H1 (cell line): ENCODE results near the gene ASTN2. TPM values are rescaled to one million over a fixed set of nuclear protein-coding genes. Genes with fewer than 3 reads are reported as not detected.

Experiments
- CTCF ChIA-PET: fragments of 300-600 bp; sonication (Branson Sonifier 250); formaldehyde crosslinking; loops from one replicate; lab custom pipeline; 2021; ENCODE audit not compliant: partially characterized antibody; lab: Charles Lee
- POLR2A ChIA-PET: fragments of 300-600 bp; sonication (Branson Sonifier 250); formaldehyde crosslinking; loops from one replicate; lab custom pipeline; 2021; ENCODE audit warnings: inconsistent platforms; ENCODE audit not compliant: partially characterized antibody; lab: Charles Lee
- DNase-seq, 2 experiments: peaks; one replicate each; pipeline versions ENCODE4 v3.0.0 to v3.0.0-alpha.2; 2010 to 2022; ENCODE audit warnings: low spot score in 2 of 2, low read depth in 1 of 2, mixed read lengths in 1 of 2
- FAIRE-seq: peaks from 2 replicates; lab custom pipeline; 2011; peaks lifted over from hg19 to GRCh38; lab: Jason Lieb, UNC
- H2AFZ ChIP-seq: 2 replicates; pipeline ENCODE4 v1.8.1; 2012; ENCODE audit warnings: low read length, inconsistent platforms
- H2AK5ac ChIP-seq: 2 replicates; pipeline ENCODE4 v1.6.1; 2013; ENCODE audit warnings: low read depth, low read length
- H2BK120ac ChIP-seq: replicated peaks from 2 replicates; pipeline ENCODE3; 2013; ENCODE audit warnings: low read depth, low read length, inconsistent platforms
- H2BK12ac ChIP-seq: 2 replicates; pipeline ENCODE4 v1.6.1; 2013; ENCODE audit warnings: low read depth, low read length
- H2BK15ac ChIP-seq: 2 replicates; pipeline ENCODE4 v1.6.1; 2013; ENCODE audit warnings: low read length
- H2BK20ac ChIP-seq: 2 replicates; pipeline ENCODE4 v1.6.1; 2013; ENCODE audit warnings: low read length
- H2BK5ac ChIP-seq: 2 replicates; pipeline ENCODE4 v1.6.1; 2013; ENCODE audit warnings: low read depth, low read length
- H3K14ac ChIP-seq: 2 replicates; pipeline ENCODE4 v1.6.1; 2013; ENCODE audit warnings: inconsistent platforms; ENCODE audit not compliant: insufficient read length
- H3K18ac ChIP-seq: 2 replicates; pipeline ENCODE4 v1.6.1; 2013; ENCODE audit warnings: low read length; ENCODE audit errors: extremely low read depth
- H3K23ac ChIP-seq: 2 replicates; pipeline ENCODE4 v1.6.1; 2013; ENCODE audit warnings: inconsistent platforms; ENCODE audit not compliant: insufficient read length
- H3K23me2 ChIP-seq: 2 replicates; pipeline ENCODE4 v1.6.1; 2013; ENCODE audit warnings: low read depth, low read length
- H3K27ac ChIP-seq: 2 replicates; pipeline ENCODE4 v1.6.1; 2011; ENCODE audit warnings: low read depth, low read length, inconsistent platforms
- H3K27me3 ChIP-seq, 4 experiments: replicated peaks in 1 of 4; 1 replicate in 1 of 4; 2 replicates in 3 of 4; pipeline versions ENCODE4 v1.6.1 to v1.8.1; 2011 to 2013; ENCODE audit warnings: low read length in 3 of 4, mild to moderate bottlenecking in 3 of 4, inconsistent platforms in 2 of 4, mixed read lengths in 2 of 4, moderate library complexity in 1 of 4; ENCODE audit not compliant: control insufficient read depth in 3 of 4, insufficient read depth in 3 of 4; ENCODE audit errors: extremely low read depth in 1 of 4
- H3K36me3 ChIP-seq, 4 experiments: 2 replicates each; pipeline versions ENCODE4 v1.6.1 to v1.8.1; 2011 to 2013; ENCODE audit warnings: mild to moderate bottlenecking in 4 of 4, low read length in 3 of 4, moderate library complexity in 2 of 4, control low read depth in 1 of 4, inconsistent platforms in 1 of 4; ENCODE audit not compliant: insufficient read depth in 4 of 4, control insufficient read depth in 2 of 4
- H3K4ac ChIP-seq: replicated peaks from 2 replicates; pipeline ENCODE3; 2013; ENCODE audit warnings: low read length, low read depth, mixed read lengths, inconsistent platforms; ENCODE audit not compliant: insufficient read length
- H3K4me1 ChIP-seq, 4 experiments: replicated peaks in 1 of 4; 1 replicate in 1 of 4; 2 replicates in 3 of 4; pipeline versions ENCODE4 v1.6.1 to v1.8.1; 2011 to 2013; ENCODE audit warnings: low read length in 3 of 4, inconsistent platforms in 2 of 4, mixed read lengths in 1 of 4; ENCODE audit not compliant: insufficient read depth in 4 of 4, control insufficient read depth in 3 of 4
- H3K4me2 ChIP-seq, 2 experiments: 2 replicates each; pipeline versions ENCODE4 v1.6.1 to v1.8.1; 2011 to 2013; ENCODE audit warnings: low read depth in 2 of 2, low read length in 2 of 2, control low read depth in 1 of 2, inconsistent platforms in 1 of 2, mild to moderate bottlenecking in 1 of 2; ENCODE audit not compliant: insufficient read depth in 1 of 2
- H3K4me3 ChIP-seq, 4 experiments: fragments of 200-600, 300-600 bp in 1 of 4; sonication (generic), shearing (Covaris generic), sonication (Bioruptor Twin) in 1 of 4; 2 replicates each; pipeline versions ENCODE4 v1.5.1 to v1.8.1; 2011 to 2016; ENCODE audit warnings: low read length in 4 of 4, low read depth in 3 of 4, control low read depth in 2 of 4, inconsistent platforms in 2 of 4, mild to moderate bottlenecking in 2 of 4, mixed read lengths in 1 of 4, moderate library complexity in 1 of 4; ENCODE audit not compliant: insufficient read depth in 2 of 4; ENCODE audit errors: extremely low read depth in 1 of 4
- H3K56ac ChIP-seq: replicated peaks from 2 replicates; pipeline ENCODE3; 2013; ENCODE audit warnings: low read depth, mild to moderate bottlenecking, mixed read lengths, low read length, inconsistent platforms; ENCODE audit not compliant: insufficient read length
- H3K79me1 ChIP-seq: 2 replicates; pipeline ENCODE4 v1.6.1; 2013; ENCODE audit warnings: low read depth, low read length, control low read depth
- H3K79me2 ChIP-seq, 2 experiments: 2 replicates each; pipeline versions ENCODE4 v1.6.1 to v1.8.1; 2012 to 2013; ENCODE audit warnings: low read length in 2 of 2, mild to moderate bottlenecking in 2 of 2, inconsistent platforms in 1 of 2; ENCODE audit not compliant: insufficient read depth in 2 of 2, control insufficient read depth in 1 of 2
- H3K9ac ChIP-seq, 4 experiments: replicated peaks in 1 of 4; 1 replicate in 1 of 4; 2 replicates in 3 of 4; pipeline versions ENCODE4 v1.6.1 to v1.8.1; 2011 to 2013; ENCODE audit warnings: low read depth in 3 of 4, low read length in 3 of 4, control low read depth in 2 of 4, mild to moderate bottlenecking in 2 of 4, moderate library complexity in 2 of 4, inconsistent platforms in 1 of 4; ENCODE audit errors: extremely low read depth in 1 of 4
- H3K9me3 ChIP-seq, 2 experiments: 2 replicates each; pipeline versions ENCODE4 v1.6.1 to v1.8.1; 2012 to 2013; ENCODE audit warnings: mild to moderate bottlenecking in 2 of 2, moderate library complexity in 2 of 2, control low read depth in 1 of 2, inconsistent platforms in 1 of 2, low read depth in 1 of 2, low read length in 1 of 2, mixed read lengths in 1 of 2; ENCODE audit not compliant: insufficient read depth in 2 of 2
- H4K20me1 ChIP-seq, 2 experiments: replicated peaks in 1 of 2; 2 replicates each; pipeline versions ENCODE3 to v1.8.1; 2011 to 2013; ENCODE audit warnings: inconsistent platforms in 2 of 2, low read length in 2 of 2, mild to moderate bottlenecking in 1 of 2; ENCODE audit not compliant: insufficient read depth in 2 of 2, control insufficient read depth in 1 of 2
- H4K5ac ChIP-seq: 2 replicates; pipeline ENCODE4 v1.6.1; 2013; ENCODE audit warnings: low read length, low read depth, mixed read lengths, inconsistent platforms; ENCODE audit not compliant: insufficient read length
- H4K8ac ChIP-seq: 2 replicates; pipeline ENCODE4 v1.8.0; 2013; ENCODE audit warnings: mild to moderate bottlenecking, moderate library complexity, low read length, inconsistent platforms; ENCODE audit not compliant: insufficient read depth; ENCODE audit errors: extremely low read depth
- H4K91ac ChIP-seq: replicated peaks from 2 replicates; pipeline ENCODE3; 2013; ENCODE audit warnings: low read length, mixed read lengths, inconsistent platforms; ENCODE audit not compliant: insufficient read length
- YY1 ChIP-seq: IDR thresholded peaks from 2 replicates; pipeline ENCODE4 v1.6.1; 2011; ENCODE audit warnings: low read depth, mild to moderate bottlenecking, low read length
- polyA plus RNA-seq, 7 experiments: library from polyadenylated mRNA; depleted of rRNA in 3 of 7; stranded (reverse) in 5 of 7; unstranded in 2 of 7; fragments of >200 nt in 5 of 7; fragments of 200-250 nt in 2 of 7; gene quantifications; 1 replicate in 5 of 7; 2 replicates in 1 of 7; 4 replicates in 1 of 7; pipeline versions ENCODE4 v1.2.1 to v1.2.3, GENCODE V29; 2011 to 2013; ENCODE audit warnings: missing spikeins in 2 of 7, mixed read lengths in 2 of 7
- total RNA-seq: library from RNA; stranded (reverse); fragmentation: NEBNext Ultra II Directional; extraction: Animal tissue kit (Norgen Biotek cat#: 25700); gene quantifications from 2 replicates; pipeline ENCODE4 v1.2.1, GENCODE V29; 2021

The ASTN2 gene
- total and polyA plus RNA-seq, 2 of the 8 experiments (the other 6 are each of a cell fraction or from before 2014, with no cell fraction given), result 8.2 to 13.7 TPM

- Histone ChIP-seq H3K27me3 (no peaks in the 10 kb centered on the region), H2BK15ac (no peak overlapping the region), H4K91ac (no peak overlapping the region), H3K36me3 (no peaks in the 10 kb centered on the region), H3K27ac (no peak overlapping the region), H2BK5ac (no peak overlapping the region), H3K4me2 (no peak overlapping the region), H3K4ac (no peak overlapping the region), H3K18ac (no peak overlapping the region), H3K4me1 (peaks cover 0 to 8% (median 3%) of the 10 kb centered on the region in 4 experiments; a peak in 3 of 7 replicates), H3K23ac (no peak overlapping the region), H3K14ac (no peak overlapping the region), H3K79me1 (no peaks in the 10 kb centered on the region), H2BK20ac (no peak overlapping the region), H2BK120ac (no peak overlapping the region), H2AFZ (no peak overlapping the region), H3K56ac (no peak overlapping the region), H4K8ac (no peak overlapping the region), H3K9ac (no peak overlapping the region), H4K5ac (no peak overlapping the region), H2BK12ac (no peak overlapping the region), H3K79me2 (no peaks in the 10 kb centered on the region), H3K4me3 (no peak overlapping the region), H4K20me1 (no peaks in the 10 kb centered on the region), H3K9me3 (no peaks in the 10 kb centered on the region), H3K23me2 (no peaks in the 10 kb centered on the region), H2AK5ac (no peak overlapping the region)
- POLR2A ChIA-PET, result no interaction called here
- CTCF ChIA-PET, result interaction anchor here (0.5 kb wide), 1 partner anchor 103 kb away, joined by 3 read pairs; no protein-coding TSS in a partner anchor
- no peak for FAIRE-seq
- DNase-seq, result no peak
- TF ChIP-seq YY1, result no peak
Measured at GRCh38 chr9:116941266-116941665, 473.6 kb downstream of the ASTN2 start.
